Inflammatory macrophage treated with lipopolysaccharide for 4 hours (primary cell): ENCODE results near the gene JAG2.

Experiments
- DNase-seq: peaks from one replicate; pipeline ENCODE4 v3.0.0-alpha.2; 2020

Gene JAG2

DNA sequence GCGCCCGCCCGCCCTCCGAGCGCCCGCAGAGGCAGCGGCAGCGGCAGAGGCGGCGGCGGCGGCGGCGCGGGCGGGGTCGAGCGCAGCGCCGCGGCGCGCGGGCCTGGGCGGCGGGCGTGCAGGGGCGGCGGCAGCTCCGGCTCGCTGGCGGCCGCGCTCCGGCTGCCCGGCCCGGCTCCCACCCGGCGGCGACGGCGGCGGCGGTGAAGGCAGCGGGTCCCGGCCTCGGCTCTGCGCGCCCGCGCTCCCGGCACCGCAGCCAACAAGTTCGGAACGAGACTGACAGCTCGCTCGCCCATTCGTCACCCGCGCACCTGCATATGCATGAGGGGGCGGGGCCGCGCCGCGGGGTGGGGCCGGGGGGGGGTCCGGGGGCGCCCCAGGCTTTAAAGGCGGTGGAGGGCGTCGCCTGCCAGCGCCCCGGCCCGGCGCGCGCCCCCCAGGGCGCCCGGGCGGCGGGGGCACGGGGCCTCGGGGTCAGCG is at the start of gene JAG2:
TSS of gene JAG2 (minus strand) at position 281 of the 483 bp plus-strand sequence. CDS start 356 bp downstream, outside the sequence.
- peak; percentile 6 for DNase-seq

DNA sequence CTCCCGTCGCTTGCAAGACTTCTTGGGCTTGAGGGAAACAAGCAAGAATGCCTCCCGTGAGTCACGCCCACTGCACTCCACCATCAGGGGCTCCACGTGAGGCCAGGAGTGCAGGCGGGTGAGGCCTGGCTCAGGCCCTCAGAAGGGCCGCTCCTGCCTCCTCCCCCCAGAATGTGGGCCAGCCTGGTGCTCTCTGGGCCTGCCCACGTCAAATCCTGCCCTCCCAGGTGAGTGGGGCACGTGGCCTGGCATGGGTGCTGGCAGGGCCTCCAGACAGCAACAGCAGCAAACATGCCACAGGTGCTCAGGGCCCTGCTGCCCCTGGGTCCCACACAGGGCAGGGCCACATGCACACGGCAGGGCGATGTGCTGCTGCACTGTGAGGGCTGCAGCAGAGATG is 49.2 kb upstream of the JAG2 start:
- no peak for DNase-seq

DNA sequence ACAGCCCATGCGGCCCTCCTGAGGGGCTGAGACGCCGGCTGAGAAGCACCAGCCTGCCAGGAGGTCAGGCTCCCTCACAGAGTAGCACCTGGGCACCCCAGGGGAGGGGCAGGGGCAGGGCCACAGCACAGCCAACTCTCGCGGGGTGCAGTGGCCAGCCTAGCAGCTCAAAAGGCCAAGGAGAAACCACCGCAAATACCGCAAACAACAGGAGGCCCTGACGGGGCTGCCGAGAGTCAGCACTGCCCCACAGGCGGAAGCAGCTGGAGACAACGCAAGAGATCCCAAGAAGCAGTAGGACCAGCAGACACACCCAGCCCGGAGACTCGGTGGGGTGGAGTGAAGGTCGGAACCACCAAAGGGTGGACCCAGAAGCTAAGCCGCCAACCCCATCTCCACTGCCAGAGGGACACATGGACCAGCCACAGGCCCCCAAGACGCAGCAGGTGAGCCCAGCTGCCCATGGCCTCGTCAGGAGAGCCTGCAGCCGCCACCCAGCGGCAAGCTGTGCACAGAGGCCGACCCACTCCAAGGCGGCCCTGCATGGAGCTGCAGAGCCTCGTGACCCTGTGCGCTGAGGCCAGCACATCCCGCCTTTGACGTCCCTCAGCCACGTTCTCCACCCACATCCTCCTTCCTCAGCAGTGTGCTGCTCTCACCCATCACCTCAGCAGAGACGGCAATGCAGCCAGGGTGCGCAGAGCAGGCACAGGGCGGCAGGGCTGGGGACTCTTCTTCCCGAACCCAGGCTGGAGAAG is 48.1 kb upstream of the JAG2 start:
- no peak for DNase-seq

DNA sequence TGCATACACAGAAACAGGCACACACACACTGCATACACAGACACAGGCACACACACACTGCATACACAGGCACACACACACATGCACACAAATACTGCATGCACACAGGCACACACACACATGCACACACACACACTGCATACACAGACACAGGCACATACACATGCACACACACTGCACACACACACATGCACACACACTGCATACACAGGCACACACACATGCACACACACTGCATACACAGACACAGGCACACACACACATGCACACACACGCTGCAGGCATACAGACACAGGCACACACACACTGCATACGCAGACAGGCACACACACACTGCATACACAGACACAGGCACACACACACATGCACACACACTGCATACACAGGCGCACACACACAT is 47.0 kb upstream of the JAG2 start:
- DNase-seq = no peak

DNA sequence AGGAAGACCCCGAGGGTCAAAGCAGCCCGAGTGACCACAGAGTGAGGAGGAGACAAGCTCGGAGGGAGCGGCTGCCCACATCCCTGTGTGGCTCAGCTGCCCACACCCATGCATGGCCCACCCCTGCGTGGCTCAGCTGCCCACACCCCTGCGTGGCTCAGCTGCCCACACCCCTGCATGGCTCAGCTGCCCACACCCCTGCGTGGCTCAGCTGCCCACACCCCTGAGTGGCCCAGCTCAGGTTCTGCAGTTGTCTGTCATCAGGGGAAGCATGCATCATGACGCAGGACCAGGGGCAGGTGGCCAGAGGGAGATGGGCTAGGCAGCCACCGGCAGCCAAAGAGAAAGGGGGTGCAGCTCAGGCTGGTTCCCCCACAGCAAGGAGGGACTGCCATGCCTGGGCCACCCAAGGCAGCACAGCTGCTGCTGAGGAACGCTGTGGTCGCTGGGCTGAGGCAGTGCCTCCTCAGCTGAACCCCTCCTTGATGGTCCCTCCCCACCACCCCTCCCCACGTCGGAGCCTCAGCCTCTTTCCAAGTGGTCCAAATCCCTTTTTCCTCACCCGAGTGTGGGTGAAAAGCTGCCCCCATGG is 45.8 kb upstream of the JAG2 start:
- DNase-seq = no peak

DNA sequence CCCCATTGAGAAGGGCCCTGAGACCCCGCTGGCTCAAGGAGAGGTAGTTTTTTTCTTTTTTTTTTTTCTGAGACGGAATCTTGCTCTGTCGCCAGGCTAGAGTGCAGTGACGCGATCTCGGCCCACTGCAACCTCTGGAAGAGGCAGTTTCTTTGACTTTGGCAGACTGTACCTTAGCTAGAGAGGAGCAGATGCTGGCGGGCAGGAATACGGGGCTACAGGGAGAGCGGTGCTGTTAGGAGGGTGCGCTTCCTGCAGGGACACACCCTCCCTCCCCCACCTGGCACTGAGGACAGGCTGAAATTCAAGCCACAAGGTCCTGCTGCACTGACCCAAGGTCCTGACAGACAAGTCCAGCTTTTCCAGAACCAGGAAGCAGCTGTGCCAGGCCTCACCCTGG is 44.8 kb upstream of the JAG2 start:
- no peak for DNase-seq

DNA sequence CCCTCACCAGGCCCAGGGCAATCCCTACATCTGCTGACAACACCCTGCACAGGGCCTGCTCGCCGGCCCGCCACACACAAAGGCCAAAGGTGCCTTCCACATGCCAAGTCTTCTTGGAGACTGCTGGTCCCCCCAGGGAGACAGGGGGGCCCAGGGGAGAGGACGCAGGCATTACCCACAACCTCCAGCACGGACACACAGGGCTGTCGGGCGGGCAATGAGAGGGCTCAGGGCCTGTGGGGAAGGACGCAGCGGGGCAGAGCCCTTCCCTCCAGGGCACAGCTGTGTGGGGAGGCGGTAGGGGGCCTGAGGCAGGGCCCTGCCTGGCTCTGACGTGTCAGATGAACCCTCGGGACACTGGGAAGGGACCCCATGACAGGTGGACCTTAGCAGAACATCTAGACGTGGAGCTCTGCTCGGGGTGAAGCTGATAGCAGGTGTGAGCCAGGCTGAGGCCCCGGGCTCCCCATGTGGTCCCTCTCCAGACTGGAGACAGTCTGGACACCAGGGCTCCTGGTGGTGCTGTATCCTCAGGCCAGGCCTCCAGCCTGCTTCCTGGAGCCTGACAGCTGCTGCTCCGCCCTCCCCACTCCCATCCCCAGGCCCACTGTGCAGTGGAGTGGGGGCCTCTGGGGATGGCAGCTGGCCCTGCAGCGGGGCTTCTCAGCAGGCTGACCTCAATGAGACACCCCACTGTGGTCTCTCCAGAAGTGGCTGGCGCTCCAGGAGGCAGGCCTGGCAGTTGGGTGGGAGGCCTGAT is 44.1 kb upstream of the JAG2 start:
- no peak for DNase-seq

DNA sequence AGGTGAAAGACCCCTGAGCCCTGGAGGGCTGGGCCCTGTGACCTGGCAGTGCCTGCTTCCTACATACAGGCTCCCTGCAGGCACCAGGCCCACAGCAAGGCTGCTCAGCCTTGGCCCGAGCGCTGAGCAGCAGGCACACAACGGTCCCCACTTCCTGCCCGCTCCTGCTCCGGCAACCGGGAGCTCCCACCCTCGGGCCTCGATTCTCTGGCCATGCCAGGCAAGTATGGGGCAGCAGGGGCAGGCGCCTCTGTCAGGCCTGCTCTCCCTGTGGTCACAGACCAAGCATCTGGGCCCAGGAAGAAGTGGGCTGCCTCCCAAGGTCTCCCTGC is 43.1 kb upstream of the JAG2 start:
- no peak for DNase-seq

DNA sequence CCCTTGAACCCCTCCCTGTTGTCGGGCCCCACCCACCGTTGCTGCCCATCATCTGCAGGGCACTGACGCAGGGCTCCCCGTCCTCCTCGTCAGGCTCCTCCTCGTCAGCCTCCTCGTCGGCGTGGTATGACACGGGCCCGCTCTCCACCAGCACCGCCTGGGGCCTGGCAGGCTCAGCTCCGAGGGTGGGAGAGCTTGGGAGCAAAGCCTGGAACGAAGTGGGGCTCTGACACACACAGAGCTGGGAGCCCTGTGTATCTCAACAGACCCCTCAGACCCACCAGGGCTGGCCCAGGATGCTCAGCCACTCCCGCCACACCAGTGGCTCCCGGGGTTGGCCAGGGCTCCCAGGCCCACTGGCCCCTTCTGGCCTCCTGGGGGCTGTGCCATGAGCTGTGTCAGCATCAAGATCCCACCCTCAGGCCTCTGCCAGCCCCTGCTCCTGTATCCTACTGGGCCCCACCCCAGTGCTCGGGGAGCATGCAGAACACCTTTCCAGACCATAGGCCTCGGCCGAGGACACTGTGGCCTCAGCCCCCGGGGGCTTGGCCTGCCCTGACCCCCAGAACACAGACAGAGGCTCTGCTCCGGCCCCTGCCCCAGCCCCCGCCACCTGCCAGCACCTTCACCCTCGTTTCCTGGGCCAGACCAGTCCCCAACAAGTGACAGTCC is 42.6 kb upstream of the JAG2 start:
- no peak for DNase-seq

DNA sequence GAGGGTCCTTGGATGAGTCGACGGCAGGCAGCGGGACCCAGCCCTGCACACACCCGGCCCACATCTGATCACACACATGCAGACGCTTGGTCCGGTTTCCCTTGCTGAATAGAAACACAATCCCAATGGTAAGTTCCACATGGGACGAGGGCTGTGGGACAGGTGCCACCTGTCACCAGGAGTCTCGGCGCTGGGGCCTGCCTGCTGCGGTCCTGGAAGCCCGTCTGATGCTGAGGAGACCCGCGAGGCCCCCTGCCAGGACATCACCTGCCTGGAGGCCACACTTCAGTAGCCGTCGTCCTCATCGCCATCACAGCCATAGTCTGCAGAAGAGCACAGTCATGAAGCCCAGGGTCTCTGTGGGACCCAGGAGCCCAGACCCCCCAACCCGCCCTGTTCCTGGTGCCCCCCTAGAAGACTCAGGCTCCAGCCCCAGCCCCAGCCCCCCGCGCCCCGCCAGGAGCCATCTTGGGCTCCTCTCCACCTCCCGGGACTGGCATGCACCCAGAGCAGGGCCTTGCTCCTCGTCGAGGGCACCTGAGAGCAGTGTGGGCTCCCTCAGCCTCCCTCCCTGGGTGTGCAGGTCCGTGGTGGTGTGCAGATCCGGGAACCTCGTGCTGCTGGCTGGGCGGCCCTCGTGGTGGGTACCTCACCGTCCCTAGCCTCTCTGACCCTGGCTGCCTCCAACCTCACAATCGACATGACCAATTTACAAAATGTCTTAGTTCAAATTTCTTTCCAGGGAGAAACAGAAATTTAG is 41.9 kb upstream of the JAG2 start:
- DNase-seq = no peak

DNA sequence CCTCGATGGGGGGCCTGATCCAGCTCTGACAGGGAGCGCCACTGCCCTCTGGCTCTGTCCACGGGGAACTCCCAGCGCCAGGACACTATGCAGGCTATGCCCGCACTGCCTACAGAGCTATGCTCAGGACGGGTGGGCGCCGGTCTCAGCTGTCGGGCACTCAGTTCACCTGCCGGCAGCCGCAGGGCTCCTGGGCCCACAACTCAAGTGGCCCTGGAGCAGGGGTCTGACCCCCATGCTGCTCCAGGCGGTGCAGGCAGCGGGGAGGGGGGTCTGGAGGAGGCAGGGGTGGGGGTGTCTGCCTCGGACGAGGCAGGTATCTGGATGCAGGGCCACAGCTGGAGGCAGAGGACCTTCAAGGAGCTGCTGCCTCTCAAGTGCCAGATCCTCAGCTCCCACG is 41.1 kb upstream of the JAG2 start:
- no peak for DNase-seq

DNA sequence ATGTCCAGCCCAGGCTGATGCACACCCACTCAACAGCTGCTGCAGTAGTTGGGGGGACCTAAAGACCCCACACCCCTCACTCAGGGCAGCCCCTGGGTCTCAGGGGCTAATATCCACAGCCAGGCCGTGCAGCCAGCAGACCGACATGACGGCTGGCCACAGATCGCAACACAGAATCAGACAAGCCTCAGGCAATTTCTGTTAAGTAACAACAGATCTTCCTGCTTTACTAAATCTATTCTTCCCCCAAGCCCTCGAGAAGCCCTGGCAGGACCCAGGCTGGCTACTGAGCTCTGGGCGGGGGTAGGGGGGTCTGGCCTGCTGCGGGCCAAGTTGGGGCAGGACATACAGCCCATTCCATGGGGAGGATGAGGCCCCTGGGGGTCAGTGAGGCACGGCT is 40.5 kb upstream of the JAG2 start:
- no peak for DNase-seq

DNA sequence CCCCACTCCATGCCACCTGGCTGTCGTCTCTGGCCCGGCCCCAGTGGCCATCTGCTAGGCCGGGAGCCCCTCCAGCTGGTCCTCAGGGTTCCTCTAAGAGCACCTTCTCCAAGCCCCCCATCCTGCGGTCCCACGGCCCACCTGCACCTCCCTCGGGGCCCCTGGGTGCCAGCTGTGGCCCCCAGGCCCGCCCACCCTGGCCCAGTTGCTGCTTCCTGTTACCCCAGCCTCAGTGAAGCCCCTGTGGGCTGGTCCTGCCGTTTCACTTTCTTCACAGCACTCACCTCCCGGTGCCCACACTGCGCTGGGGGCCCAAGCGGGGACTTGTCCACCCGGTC is 40.1 kb upstream of the JAG2 start:
- DNase-seq = no peak

DNA sequence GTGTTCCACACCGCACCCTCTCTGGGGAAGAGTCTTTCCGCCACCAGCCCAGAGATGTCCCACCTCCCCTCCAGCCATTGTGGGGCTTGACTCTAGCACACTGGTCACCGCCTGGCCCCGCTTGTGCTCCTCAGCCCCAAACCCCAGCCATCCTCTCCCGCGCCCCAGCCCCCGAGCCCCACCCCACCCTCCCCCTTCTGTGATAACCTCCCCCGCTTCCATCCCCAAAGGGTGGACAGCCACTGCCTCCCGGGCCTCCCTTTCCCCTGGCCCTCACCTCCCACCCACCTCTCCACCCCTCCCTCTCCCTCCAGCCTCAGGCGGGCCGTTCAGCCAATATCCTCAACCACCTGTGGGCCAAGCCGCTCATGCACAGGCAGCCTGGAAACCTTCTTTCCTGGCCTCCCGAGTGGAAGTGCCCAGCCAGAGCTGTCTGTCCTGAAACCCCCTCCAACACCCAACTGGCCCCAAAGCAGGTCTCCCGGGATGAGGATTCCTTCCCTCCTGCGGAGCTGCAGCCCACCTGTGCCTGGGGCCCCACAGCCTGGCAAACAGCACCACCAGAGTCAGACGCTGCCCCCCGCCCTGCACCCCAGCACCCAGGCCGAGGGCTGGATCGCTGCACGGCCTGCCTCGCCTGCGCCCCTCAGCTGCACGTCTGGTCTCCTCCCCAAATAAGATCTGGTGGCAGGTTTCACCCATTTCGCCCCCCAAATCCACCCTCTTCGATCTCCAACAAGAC is 39.6 kb upstream of the JAG2 start:
- no peak for DNase-seq

DNA sequence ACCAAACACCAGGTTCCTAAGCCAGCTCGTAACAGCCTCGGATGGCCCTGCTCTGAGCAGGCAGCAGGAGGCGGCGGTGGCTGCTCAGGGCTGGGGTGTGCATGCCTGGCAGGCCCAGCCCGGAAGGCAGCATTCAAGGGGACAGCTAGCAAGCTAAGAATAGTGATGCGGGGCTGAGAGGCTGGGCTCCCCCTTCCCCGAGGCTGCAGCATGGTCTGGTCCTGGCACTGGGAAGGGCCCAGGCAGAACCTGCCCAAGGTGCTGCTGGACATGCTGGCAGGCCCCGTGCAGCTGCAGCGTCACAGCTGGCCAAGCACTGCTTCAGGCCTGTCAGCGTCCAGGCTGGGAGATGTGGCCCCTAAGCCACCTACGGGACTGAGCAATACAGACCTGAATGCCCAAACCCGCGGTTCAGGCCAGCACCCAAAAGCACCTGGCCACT is 38.9 kb upstream of the JAG2 start:
- DNase-seq = no peak

DNA sequence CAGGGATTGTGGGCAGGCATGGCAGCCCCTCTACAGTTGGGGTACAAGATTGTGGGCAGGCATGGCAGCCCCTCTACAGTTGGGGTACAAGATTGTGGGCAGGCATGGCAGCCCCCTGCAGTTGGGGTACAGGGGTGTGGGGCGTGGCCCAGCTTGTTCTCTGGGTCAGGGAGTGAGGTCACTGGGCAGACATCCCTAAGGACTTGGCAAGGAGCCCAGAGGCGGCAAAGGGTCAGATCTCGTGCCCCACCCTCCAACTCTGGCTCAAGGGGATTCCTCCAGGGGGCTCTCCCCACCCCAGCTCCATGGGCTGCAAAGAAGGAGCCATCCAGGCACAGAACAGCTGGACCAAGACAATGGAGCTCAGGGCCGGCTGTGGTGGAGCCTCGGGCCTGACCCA is 38.3 kb upstream of the JAG2 start:
- no peak for DNase-seq

DNA sequence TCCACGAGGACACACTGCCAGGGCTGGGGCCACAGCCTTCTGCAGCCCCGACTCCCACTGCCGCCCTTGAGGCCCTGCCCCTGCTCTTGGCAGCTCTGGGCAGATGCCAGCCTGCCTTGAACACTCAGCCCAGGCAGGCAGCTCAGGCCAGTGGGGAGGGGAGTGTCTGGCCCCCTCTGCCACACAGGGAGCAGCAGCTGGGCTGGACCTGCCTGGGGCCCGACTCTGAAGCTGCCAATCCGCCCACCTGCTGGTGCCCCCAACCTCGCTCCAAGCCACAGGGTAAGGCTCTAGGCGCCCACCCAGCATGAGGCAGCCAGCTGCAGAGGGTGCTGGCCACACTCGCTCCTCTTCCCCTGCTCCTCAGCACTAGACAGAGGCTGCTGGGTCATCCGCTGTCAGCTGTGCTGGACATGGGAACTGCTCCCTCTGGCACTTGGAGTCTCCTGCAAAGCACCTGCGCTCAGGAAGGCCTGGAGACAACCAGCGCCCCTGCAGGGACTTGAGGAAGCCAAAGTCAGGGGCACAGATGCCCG is 37.2 kb upstream of the JAG2 start:
- no peak for DNase-seq

DNA sequence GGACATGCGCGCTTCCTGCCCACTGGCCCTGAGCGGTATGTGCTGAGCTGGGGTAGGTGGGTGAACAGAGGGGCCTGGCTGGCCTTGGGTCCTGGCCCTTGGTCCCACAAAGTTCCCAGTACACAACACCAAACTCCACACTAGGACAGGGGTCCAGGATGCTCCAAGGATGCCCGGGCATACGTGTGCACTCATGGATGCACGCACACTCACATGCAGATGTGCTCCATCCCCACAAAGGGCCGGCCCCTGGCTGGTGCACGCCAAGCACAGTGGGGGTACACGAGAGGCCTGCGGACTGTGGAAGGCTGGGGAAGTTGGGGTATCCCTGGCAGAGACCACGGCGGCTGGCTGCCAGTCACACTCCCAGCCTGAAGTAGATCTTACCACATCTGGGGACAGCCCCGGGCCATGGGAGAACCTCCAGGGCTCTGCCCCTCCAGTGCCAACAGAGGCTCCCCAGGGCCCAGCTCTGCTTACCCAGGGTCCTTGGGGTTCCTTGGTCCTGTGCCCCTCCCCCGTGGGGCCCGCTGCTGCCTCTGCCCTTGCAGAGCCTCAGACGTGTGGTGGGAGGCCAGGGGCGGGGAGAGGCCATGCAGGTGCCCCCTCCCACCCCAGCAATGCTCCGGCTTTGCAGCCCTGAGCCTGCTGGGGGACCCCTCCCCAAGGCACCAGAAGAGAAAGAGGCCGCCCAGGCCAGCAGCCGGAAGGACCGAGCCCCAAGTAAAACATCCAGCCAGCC is 36.5 kb upstream of the JAG2 start:
- DNase-seq = no peak

DNA sequence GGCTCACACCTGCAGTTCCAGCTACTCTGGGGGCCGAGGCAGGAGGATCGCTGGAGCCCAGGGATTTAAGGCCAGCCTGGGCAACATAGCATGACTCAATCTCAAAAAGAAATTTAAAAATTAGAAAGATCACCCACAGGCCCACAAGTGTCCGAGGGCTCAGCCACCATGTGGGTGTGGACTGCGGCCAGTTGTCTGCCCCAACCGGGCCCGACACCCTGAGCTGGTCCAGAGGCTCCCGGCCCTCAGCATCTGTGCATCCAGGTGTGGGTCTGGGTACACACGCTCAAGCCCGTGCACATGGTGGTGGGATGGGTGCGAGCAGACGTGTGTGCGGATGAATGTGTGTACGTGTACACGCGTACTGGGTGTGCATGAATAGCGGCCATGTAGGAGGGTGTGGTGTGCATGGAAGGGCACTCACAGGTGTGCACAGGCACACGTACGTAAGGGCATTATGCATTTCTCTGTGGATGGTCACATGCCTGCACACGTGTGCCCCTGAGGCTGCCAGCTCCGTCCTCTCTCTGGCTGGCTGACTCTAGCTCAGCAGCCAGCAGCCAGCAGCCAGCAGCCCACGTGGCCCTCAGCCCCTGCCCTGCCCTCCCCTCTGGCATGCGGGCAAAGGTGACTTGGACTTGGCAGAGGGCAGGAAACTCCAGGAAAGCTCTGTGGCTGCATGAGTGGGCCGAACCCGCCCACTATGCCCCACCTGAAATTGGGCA is 35.8 kb upstream of the JAG2 start:
- DNase-seq = no peak

DNA sequence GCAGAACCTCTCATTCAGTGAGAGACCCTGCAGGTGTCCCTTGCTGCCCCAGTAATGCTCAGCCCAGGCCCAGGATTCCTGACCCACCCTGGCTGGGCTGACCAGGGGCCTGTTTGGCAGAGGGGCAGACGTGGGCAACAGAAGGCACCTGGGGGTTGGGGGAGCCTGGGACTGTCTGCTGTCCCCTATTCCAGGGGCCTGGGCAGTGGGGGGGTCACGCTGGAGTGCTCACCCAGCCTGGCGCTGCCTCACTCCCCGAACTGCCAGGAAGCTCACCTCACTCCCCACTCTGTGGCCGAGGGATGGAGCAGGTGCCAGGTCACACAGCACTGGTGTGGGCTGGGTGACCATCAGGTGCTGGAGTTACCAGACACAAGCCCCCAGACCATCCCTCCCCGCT is 35.1 kb upstream of the JAG2 start:
- DNase-seq = no peak
